GM13977 (cell line): ENCODE measurements around the gene TEAD1.

ENCODE experiments used
- DNase-seq: peaks from one replicate; pipeline ENCODE4 v3.0.0; 2012; ENCODE audit warnings: low spot score
- in situ Hi-C: fragments of 300-500 bp; cut with MboI; formaldehyde crosslinking; loops from one replicate; pipeline ENCODE4 v1.12.0; 2022; ENCODE audit warnings: low sequenced_read_pairs, low pct_unique_long_range_greater_than_20kb, mixed read lengths, inconsistent platforms; ENCODE audit not compliant: unreplicated experiment
- TF ChIP-seq, protein P1 (sequence below): IDR thresholded peaks from 2 replicates; pipeline ENCODE4 v1.5.1; 2012; ENCODE audit warnings: mild to moderate bottlenecking, control low read depth; ENCODE audit not compliant: insufficient read depth; ENCODE audit errors: extremely low read depth, missing control alignments

The TEAD1 gene

DNA sequence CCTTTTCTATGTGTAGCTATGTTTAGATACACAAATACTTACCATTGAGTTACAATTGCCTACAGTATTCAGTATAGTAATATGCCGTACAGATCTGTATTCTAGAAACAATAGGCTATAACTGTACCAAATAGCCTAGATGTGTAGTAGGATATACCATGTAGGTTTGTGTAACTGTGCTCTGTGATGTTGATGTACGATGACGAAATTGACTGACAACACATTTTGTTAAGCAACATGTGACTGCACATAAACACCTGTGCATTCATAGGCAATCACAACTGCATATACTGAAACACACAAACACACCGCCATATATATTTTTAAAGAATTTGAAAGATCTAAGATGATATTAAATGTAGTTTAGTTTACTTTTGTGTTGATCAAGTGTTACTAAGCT lies 60.4 kb downstream of the TEAD1 start:
- DNase-seq = no peak
- TF ChIP-seq, protein P1, sequence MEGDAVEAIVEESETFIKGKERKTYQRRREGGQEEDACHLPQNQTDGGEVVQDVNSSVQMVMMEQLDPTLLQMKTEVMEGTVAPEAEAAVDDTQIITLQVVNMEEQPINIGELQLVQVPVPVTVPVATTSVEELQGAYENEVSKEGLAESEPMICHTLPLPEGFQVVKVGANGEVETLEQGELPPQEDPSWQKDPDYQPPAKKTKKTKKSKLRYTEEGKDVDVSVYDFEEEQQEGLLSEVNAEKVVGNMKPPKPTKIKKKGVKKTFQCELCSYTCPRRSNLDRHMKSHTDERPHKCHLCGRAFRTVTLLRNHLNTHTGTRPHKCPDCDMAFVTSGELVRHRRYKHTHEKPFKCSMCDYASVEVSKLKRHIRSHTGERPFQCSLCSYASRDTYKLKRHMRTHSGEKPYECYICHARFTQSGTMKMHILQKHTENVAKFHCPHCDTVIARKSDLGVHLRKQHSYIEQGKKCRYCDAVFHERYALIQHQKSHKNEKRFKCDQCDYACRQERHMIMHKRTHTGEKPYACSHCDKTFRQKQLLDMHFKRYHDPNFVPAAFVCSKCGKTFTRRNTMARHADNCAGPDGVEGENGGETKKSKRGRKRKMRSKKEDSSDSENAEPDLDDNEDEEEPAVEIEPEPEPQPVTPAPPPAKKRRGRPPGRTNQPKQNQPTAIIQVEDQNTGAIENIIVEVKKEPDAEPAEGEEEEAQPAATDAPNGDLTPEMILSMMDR = no peak
- in situ Hi-C loops = no loop called here

DNA sequence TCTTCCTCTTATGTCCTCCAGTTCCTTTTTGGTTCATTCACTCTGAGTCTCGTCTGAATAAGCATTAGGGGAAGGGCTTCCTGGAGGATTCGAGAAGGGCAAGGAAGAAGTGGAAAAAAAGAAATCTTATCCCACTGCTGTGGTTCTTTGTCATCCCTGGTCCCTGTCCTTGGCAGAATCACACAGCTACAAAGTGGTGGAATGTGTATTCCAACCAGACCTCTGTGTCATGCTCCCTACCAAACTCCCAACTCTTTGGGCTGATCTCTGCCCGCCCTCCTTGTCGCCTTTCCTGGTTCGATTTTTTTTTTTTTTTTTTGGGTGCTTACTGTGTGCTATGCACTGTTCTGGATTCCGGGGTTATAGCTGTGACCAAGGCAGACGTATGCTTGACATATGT lies 61.0 kb downstream of the TEAD1 start:
- no peak for DNase-seq
- in situ Hi-C loops = no loop called here
- TF ChIP-seq, protein P1 = no peak

DNA sequence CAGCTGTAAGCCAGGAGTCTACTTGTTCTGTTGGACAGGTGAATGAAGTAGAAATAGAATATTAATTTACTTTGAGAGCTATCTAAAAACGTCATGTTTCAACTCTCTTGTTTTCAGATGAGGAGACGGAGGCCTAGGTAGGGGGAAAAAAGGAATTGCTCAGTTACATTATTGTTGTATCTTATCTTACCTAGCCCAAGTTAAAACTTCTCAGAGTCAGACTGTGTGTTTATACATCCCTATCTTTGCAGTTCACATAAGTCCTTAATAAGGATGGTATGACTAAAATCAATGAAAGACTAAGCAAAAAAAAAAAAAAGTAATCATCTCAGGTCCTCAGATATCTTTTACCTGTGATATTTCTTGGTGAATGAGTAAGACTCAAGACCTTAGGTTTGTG lies 62.8 kb downstream of the TEAD1 start:
- in situ Hi-C loops = no loop called here

DNA sequence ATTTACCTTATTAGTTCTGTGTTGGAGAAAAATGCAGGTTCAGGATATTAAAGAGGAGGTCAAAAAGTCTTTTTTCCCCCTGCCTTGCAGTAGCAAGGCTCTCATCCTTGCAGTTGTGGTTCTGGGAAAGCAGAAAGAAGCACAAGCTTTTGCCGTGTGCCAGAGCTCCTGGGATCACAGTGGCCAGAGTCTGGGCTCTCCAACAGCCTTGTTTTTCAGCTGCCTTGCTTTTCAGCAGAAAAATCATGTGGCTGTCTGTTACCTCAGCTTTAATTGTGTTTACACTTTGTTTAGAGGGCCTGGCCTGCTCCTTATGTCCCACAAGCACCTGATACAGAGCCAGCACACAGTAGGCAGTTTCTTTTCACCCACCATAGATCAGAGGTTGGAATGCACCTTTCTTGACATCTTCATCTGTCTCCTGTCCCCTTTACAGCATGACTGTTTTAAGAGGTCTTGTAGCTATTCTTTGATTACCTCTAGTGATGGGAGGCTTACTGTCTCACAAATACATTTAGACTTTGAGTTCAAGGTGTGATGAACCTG lies 67.5 kb downstream of the TEAD1 start:
- in situ Hi-C loops = no loop called here
- TF ChIP-seq, protein P1 = no peak
- no peak for DNase-seq

More for the DNA sequence above, 62.8 kb downstream of the TEAD1 start:
- TF ChIP-seq, protein P1 = no peak
- DNase-seq = no peak

DNA sequence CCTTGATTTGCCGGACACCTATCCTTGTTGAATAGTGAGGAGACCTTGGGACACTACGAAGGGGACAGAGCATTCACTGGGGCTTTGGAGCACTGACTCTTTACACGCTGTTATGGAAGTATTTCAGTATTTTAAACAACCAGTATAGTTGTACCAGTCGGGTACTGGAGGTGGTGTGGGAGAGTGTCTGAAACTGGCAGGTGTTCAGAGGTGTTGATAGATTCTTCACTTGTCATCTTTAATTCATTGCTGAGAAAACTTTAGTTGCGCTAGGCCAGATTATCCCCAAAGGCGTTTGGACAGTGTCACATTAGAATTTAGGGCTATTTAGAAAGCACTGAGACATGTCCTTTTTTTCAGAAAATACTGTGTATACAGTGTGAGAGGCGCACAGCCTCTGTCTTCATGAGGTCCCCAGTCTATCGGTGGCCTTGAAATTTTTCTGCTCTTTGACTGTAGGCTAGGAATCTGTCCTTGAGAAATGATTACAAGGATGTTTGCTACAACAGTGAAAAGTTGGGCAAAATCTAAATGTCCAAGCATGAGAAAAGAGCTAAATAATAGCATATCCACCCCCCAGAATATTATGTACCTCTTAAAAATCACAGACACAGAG lies 69.7 kb downstream of the TEAD1 start:
- TF ChIP-seq, protein P1 = no peak
- in situ Hi-C loops = no loop called here
- no peak for DNase-seq

DNA sequence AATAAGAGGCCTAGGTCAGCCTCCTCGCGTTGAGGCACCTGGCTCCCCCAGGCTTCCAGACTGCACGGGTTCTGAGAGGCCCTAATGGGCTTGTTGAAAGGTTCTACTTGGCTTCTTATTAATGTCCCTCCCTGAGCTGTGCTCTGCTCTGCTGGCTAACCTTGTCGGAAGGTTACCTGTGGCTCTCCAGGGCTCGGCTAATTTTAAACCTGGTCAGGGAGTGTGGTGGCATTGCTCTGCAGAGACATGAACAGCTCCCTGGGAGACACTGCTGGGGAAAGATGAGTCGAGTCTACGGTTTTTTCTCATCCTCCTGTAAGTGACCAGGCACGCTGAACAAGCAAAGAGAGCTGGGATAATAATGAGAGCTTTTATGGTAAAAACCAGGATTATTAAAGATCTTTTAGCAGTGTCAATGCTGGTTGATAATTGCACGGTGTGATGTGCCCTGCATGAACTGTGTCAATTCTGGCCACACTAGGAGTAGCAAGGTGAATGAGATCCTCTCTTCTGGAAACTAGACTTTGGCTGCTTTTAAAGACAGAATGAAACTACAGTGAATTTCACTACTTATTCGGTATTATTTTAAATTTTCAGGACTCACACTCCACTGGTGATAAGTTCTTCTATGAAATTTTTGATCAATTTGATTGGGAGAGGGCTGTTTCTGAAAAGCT lies 70.7 kb downstream of the TEAD1 start:
- DNase-seq = no peak
- in situ Hi-C loops = no loop called here
- TF ChIP-seq, protein P1 = no peak
